K562 (cell line): ENCODE results near the gene FTO.

Experiments used
- NFATC3 ChIP-seq: fragments of 450-650 bp; IDR thresholded peaks from 2 replicates; pipeline ENCODE4 v1.6.1; 2017; ENCODE audit warnings: mild to moderate bottlenecking
- PATZ1 ChIP-seq: fragments of 250-450 bp; sonication (Bioruptor Pico); IDR thresholded peaks from 2 replicates; pipeline ENCODE4 v1.5.0; 2020; ENCODE audit warnings: mild to moderate bottlenecking, borderline replicate concordance
- POLR2AphosphoS5 ChIP-seq: IDR thresholded peaks from 2 replicates; pipeline ENCODE4 v1.6.1; 2011; ENCODE audit warnings: mild to moderate bottlenecking, low read depth, low read length, moderate library complexity; ENCODE audit not compliant: control insufficient read depth, insufficient read depth
- TF ChIP-seq, protein P1 (sequence below): fragments of 250-450 bp; sonication (Bioruptor Pico); IDR thresholded peaks from 2 replicates; pipeline ENCODE4 v1.8.0; 2021; ENCODE audit warnings: mild to moderate bottlenecking, moderate library complexity
- TF ChIP-seq, protein P2 (sequence below), 3 experiments: IDR thresholded peaks in 2 of 3; conservative IDR thresholded peaks in 1 of 3; 2 replicates each; pipeline ENCODE4 v1.5.1; 2011 to 2012; ENCODE audit warnings: low read length in 3 of 3, mild to moderate bottlenecking in 3 of 3, control low read depth in 2 of 3, improper control_type of control experiment in 1 of 3, inconsistent platforms in 1 of 3, low read depth in 1 of 3, mixed read lengths in 1 of 3, moderate library complexity in 1 of 3; ENCODE audit not compliant: insufficient read depth in 2 of 3
- TF ChIP-seq, protein P3 (sequence below): IDR thresholded peaks from 3 replicates; pipeline ENCODE4 v1.6.1; 2011; ENCODE audit warnings: borderline replicate concordance, mild to moderate bottlenecking, moderate library complexity; ENCODE audit not compliant: insufficient read length; ENCODE audit errors: extremely low read depth

GRCh38 chr16:54160939-54161897, 457.3 kb downstream of the FTO start:
- TF ChIP-seq POLR2AphosphoS5, result no peak
- TF ChIP-seq, protein P1, sequence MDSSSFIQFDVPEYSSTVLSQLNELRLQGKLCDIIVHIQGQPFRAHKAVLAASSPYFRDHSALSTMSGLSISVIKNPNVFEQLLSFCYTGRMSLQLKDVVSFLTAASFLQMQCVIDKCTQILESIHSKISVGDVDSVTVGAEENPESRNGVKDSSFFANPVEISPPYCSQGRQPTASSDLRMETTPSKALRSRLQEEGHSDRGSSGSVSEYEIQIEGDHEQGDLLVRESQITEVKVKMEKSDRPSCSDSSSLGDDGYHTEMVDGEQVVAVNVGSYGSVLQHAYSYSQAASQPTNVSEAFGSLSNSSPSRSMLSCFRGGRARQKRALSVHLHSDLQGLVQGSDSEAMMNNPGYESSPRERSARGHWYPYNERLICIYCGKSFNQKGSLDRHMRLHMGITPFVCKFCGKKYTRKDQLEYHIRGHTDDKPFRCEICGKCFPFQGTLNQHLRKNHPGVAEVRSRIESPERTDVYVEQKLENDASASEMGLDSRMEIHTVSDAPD, result no peak
- TF ChIP-seq NFATC3, result no peak
- TF ChIP-seq PATZ1 (CRISPR knock-in tag), result no peak
- TF ChIP-seq, protein P2, sequence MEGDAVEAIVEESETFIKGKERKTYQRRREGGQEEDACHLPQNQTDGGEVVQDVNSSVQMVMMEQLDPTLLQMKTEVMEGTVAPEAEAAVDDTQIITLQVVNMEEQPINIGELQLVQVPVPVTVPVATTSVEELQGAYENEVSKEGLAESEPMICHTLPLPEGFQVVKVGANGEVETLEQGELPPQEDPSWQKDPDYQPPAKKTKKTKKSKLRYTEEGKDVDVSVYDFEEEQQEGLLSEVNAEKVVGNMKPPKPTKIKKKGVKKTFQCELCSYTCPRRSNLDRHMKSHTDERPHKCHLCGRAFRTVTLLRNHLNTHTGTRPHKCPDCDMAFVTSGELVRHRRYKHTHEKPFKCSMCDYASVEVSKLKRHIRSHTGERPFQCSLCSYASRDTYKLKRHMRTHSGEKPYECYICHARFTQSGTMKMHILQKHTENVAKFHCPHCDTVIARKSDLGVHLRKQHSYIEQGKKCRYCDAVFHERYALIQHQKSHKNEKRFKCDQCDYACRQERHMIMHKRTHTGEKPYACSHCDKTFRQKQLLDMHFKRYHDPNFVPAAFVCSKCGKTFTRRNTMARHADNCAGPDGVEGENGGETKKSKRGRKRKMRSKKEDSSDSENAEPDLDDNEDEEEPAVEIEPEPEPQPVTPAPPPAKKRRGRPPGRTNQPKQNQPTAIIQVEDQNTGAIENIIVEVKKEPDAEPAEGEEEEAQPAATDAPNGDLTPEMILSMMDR (IDR thresholded peaks at IDR 0.05 in 2 of 3, conservative IDR thresholded peaks at IDR 0.05 in 1 of 3; ENCODE audit: insufficient read depth in 2 of 3, low read depth in 1 of 3, low read length in 3 of 3), result no peak
- TF ChIP-seq, protein P3, sequence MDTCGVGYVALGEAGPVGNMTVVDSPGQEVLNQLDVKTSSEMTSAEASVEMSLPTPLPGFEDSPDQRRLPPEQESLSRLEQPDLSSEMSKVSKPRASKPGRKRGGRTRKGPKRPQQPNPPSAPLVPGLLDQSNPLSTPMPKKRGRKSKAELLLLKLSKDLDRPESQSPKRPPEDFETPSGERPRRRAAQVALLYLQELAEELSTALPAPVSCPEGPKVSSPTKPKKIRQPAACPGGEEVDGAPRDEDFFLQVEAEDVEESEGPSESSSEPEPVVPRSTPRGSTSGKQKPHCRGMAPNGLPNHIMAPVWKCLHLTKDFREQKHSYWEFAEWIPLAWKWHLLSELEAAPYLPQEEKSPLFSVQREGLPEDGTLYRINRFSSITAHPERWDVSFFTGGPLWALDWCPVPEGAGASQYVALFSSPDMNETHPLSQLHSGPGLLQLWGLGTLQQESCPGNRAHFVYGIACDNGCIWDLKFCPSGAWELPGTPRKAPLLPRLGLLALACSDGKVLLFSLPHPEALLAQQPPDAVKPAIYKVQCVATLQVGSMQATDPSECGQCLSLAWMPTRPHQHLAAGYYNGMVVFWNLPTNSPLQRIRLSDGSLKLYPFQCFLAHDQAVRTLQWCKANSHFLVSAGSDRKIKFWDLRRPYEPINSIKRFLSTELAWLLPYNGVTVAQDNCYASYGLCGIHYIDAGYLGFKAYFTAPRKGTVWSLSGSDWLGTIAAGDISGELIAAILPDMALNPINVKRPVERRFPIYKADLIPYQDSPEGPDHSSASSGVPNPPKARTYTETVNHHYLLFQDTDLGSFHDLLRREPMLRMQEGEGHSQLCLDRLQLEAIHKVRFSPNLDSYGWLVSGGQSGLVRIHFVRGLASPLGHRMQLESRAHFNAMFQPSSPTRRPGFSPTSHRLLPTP, result no peak
